Activated CD4-positive, CD25-positive, alpha-beta regulatory T cell treated with anti-CD3 and anti-CD28 coated beads, Interleukin-2, amount 50 U/mL, for 24 hours (primary cell): ENCODE measurements around the gene RAB43.
"Not testable (repeated sequence)": the region's sequence is repeated elsewhere in the genome, so short reads cannot be mapped to it uniquely, and the experiment has no call there.

Source experiments
- ATAC-seq, 2 donors: fragments of 150-1000 bp; cut with Tn5 transposase; one replicate each; pipeline ENCODE4 v1.10.0; 2021; ENCODE audit warnings: mild to moderate bottlenecking in 1 of 2, moderate library complexity in 1 of 2

The RAB43 gene

GRCh38 chr3:129087904-129088303, 33.7 kb downstream of the RAB43 start:
- peak; percentile 48 to 56 for ATAC-seq

DNA sequence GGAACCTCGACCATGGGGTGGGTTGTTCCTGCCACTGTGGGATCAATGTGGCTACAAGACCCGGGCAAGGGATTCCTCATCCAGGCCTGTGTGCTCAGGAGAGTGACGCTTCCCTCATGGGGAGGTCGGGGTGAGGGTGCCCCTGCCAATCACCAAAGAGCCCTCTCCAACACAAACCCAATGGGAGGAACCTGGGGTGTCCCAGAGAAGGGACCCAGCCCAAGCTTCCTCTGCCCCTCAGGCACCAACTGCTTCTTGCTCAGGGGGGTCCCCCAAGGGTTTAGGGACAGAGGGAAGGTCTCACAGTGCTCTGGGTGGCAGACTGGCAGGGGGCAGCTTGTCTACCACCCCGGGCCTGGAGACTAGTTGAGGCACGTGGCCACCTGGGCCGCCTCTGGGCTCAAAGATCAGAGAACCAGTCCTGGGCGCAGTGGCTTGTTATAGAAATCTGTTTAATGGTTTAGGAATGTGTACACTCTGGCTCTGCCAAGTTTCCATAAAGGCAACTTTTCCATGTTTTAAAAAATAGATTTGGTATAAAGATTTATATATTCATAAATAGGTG, 34.4 kb downstream of the RAB43 start:
- ATAC-seq = no peak

DNA sequence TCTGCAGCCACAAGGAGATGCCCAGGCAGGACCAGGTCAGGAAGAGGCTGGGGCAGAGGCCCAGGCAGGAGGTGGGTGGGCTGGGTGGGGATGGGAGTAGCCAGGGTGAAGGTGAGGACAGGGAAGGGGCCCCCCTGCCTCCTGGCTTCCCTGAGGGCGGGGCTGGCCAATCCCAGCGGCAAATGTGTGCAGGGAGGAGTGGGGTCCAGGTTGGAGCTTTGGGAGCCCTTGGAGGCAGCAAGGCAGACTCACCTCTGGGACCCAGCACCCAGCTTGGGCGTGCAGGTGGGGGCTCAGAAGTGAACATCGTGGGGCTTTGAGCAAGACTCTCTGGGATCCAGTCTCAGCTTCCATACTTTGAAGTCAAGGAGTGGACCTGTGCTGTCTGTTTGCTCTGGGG, 35.8 kb downstream of the RAB43 start:
- no peak for ATAC-seq

- no peak for ATAC-seq
These were observed 36.4 kb downstream of the RAB43 start for GRCh38 chr3:129085165-129085715.

DNA sequence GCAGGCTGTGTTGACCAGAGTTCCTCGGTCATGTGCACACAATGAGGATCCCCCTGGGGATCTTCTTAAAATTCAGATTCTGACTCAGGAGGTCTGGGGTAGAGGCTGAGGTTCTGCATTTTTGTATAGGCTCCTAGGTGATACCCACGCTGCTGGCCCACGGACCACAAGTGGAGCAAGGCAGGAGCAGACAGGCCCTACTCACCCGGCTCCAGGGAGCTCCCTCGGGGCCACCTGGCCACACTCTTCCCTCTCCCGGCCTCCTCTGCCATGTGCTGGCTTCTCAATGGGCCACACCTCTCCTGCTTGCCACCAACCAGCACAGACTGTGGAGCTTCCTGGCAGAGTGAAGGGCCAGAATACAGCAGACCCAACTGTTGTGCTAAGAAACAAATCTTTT, 37.1 kb downstream of the RAB43 start:
- no peak for ATAC-seq

DNA sequence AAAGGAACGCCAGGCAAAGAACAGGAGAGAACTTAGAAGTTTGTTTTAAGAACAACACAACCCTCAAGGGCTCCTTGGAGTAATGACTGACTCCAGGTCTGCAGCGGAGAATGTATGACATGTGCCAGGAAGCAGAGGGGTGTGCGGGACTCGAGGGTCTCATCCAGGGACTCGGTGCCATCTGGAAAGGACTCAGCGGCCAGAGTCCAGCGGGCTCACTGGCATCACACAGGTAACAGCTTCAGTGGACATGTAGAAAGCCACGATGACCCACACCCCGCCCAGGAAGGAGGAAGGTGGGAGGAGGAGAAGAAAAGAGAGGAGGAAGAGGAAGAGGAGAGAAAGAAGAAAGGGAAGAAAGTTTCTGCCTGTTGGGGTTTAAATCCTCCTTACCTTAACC, 39.6 kb downstream of the RAB43 start:
- no peak for ATAC-seq

GRCh38 chr3:129081503-129081902, 40.1 kb downstream of the RAB43 start:
- no peak for ATAC-seq

DNA sequence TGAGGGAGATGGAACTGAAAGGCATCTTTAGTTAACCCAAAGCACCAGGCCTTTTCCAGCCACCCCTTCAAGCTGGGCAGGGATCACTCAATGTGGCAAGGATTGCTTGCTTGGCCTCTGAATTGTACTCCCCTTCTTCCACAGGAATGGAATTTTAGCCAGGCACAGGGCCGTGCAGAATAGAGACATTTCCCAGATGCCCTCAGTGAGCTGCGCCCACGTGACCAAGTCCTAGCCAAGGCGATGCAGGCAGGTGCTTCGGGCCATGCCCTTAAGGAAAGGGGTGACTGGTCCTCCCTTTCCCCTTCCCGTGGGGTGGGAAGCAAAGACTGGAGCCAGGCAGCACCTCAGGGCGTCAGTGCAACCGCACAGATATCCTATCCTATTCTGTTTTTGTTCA, 43.1 kb downstream of the RAB43 start:
- no peak for ATAC-seq

DNA sequence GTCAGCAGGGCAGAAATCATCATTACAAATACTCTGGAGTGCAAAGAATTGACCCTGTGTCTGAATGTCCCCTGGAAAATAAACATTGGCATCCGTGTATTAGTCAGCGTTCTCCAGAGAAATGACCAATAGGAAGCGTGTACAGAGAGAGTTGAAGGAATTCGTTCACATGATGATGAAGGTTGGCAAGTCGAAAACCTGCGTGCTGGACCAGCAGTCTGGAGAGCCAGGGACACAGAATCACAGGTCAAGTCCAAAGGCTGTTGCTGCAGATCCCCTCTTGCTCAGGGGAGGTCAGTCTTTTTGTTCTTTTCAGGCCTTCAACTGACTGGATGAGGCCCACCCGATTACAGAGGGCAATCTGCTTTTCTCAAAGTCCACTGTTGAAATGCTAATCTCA, 44.4 kb downstream of the RAB43 start:
- no peak for ATAC-seq

- ATAC-seq = no peak
These were observed 51.3 kb downstream of the RAB43 start for GRCh38 chr3:129070086-129070885.

- ATAC-seq = peak in 1 of 2 donors; percentile 24
These were observed 52.1 kb downstream of the RAB43 start for GRCh38 chr3:129069313-129070085.

DNA sequence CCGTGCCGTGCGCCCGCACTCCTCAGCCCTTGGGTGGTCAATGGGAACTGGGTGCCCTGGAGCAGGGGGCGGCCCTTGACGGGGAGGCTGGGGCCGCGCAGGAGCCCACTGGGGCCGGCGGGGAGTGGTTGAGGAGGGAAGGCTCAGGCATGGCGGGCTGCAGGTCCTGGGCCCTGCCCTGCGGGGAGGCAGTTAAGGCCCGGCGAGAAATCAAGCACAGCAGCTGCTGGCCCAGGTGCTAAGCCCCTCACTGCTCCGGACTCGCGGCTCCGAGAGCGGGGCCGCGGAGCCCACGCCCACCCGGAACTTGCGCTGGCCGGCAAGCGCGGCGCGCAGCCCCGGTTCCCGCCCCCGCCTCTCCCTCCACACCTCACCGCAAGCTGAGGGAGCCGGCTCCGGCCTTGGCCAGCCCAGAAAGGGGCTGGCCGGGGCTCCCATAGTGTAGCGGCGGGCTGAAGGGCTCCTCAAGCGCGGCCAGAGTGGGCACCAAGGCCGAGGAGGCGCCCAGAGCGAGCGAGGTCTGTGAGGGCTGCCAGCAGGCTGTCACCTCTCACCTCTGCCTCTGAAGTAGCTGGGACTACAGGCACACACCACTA, 53.2 kb downstream of the RAB43 start:
- peak; percentile 21 to 30 for ATAC-seq

- not testable (repeated sequence) for ATAC-seq
These were observed 53.9 kb downstream of the RAB43 start for GRCh38 chr3:129067719-129068118.

DNA sequence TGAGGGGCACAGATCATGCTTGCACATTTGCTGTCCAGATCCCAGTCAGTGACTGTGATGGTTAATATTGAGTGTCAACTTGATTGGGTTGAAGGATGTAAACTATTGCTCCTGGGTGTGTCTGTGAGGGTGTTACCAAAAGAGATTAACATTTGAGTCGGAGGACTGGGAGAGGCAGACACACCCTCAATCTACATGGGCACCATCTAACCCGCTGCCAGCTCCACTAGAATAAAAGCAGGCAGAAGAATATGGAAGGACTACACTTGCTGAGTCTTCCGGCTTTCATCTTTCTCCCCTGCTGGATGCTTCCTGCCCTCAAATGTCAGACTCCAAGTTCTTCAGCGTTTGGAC, 55.9 kb downstream of the RAB43 start:
- no peak for ATAC-seq

GRCh38 chr3:129065016-129065719, 56.4 kb downstream of the RAB43 start:
- no peak for ATAC-seq

GRCh38 chr3:129063841-129064482, 57.6 kb downstream of the RAB43 start:
- no peak for ATAC-seq

DNA sequence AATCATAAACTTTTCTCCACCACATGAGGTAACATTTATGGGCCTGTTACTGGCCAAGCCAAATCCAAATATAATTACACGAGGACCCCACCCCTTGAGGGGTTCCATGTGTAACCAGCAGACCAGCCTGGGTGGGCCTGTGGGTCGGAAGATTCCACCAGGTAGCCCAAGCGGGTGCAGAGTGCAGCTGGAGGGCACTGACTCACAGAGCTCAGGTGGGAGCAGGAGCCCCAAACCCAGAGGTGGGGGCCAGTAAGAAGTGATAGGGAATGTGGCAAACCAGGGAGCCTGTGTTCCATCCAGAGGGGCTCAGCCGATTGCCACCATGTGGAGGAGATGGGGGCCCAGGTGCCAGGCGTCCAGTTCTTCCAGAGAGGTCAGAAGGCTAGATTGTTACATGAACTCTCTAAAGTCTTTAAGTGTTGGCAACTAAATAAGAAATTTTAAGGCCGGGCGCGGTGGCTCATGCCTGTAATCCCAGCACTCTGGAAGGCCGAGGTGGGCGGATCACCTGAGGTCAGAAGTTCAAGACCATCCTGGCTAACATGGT, 58.4 kb downstream of the RAB43 start:
- ATAC-seq = no peak

- ATAC-seq = no peak
These were observed 59.4 kb downstream of the RAB43 start for GRCh38 chr3:129061888-129062834.

- no peak for ATAC-seq
These were observed 60.3 kb downstream of the RAB43 start for GRCh38 chr3:129061023-129061887.
